ENCODE data around the gene CISD1.

DNA sequence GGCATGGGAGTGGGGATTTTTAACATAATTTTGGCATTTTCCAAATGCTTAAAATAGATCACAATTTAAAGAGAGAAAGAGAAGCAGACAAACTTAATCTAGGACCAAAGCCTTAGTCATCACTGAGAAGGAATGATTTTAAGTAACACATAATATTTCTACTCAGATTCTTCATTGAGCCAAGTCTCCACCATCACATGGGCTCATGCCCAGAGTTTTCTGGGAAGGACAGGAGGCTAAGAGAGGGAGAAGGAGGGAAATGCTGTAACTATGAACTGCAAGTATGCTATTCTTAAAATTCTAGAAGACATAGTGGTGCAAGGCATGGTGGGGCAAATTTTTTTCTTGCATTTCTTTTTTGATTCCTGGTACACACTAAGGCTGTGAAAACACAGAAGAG, 42.1 kb downstream of the CISD1 start:
- TF ChIP-seq EZH2 (IDR thresholded peaks at IDR 0.05) (no peak), POLR2AphosphoS5 (IDR thresholded peaks at IDR 0.05; ENCODE audit: borderline replicate concordance, low read depth, low read length) (no peak)
